WTC11 (cell line): ENCODE measurements around the gene SAAL1. TPM values are rescaled to one million over a fixed set of nuclear protein-coding genes. Genes with fewer than 3 reads are reported as not detected.
"Not testable (repeated sequence)": the region's sequence is repeated elsewhere in the genome, so short reads cannot be mapped to it uniquely, and the experiment has no call there.

Source experiments
- ATAC-seq: fragments of 200-7000 bp; cut with Tn5 transposase; 2 replicates; pipeline ENCODE4 v1.10.0; 2021; ENCODE audit warnings: mild to moderate bottlenecking, moderate library complexity
- CTCF ChIA-PET: fragments of 300-600 bp; sonication (Branson Sonifier 250); formaldehyde crosslinking; loops from one replicate; lab custom pipeline; 2021; ENCODE audit warnings: antibody characterized with exemption; lab: Charles Lee
- POLR2A ChIA-PET: fragments of 350-600 bp; sonication (Branson Sonifier 250); formaldehyde crosslinking; loops from one replicate; lab custom pipeline; 2021; ENCODE audit warnings: antibody characterized with exemption; lab: Charles Lee
- DNase-seq: peaks from one replicate; pipeline ENCODE4 v3.0.0; 2021; ENCODE audit warnings: low spot score
- H3K27ac Mint-ChIP-seq: 2 replicates; pipeline ENCODE4 v1.8.0; 2021; ENCODE audit warnings: mixed read lengths
- H3K27me3 Mint-ChIP-seq: 2 replicates; pipeline ENCODE4 v1.8.0; 2021; ENCODE audit warnings: low read depth, mild to moderate bottlenecking, moderate library complexity, mixed read lengths
- H3K36me3 Mint-ChIP-seq: 2 replicates; pipeline ENCODE4 v1.8.0; 2021; ENCODE audit warnings: mixed read lengths
- H3K4me1 Mint-ChIP-seq: 2 replicates; pipeline ENCODE4 v1.8.0; 2022; ENCODE audit warnings: mixed read lengths
- H3K4me3 Mint-ChIP-seq: 2 replicates; pipeline ENCODE4 v1.8.0; 2021; ENCODE audit warnings: mild to moderate bottlenecking, moderate library complexity, mixed read lengths
- H3K9me3 Mint-ChIP-seq: 2 replicates; pipeline ENCODE4 v1.8.0; 2021; ENCODE audit warnings: mixed read lengths
- FOXK1 ChIP-seq: sonication (generic); formaldehyde crosslinking; IDR thresholded peaks from 2 replicates; pipeline ENCODE4 v1.8.0; 2022; ENCODE audit warnings: mild to moderate bottlenecking, moderate library complexity, missing genetic modification reagents
- HMGA2 ChIP-seq: fragments of 250-450 bp; sonication (Bioruptor Pico); IDR thresholded peaks from 2 replicates; pipeline ENCODE4 v1.4.0; 2021; ENCODE audit warnings: mild to moderate bottlenecking, moderate library complexity
- MXD4 ChIP-seq: fragments of 250-450 bp; sonication (Bioruptor Pico); IDR thresholded peaks from 2 replicates; pipeline ENCODE4 v1.8.0; 2021; ENCODE audit warnings: mild to moderate bottlenecking, moderate library complexity, borderline replicate concordance
- SOX15 ChIP-seq: fragments of 250-450 bp; sonication (Bioruptor Pico); IDR thresholded peaks from 2 replicates; pipeline ENCODE4 v1.9.0; 2021; ENCODE audit warnings: mild to moderate bottlenecking
- SP1 ChIP-seq: sonication (generic); formaldehyde crosslinking; conservative IDR thresholded peaks from 2 replicates; pipeline ENCODE4 v1.8.1; 2022; ENCODE audit warnings: missing genetic modification reagents
- ZNF396 ChIP-seq: fragments of 250-450 bp; sonication (Bioruptor Pico); IDR thresholded peaks from 2 replicates; pipeline ENCODE4 v1.8.0; 2021; ENCODE audit warnings: mild to moderate bottlenecking, moderate library complexity, borderline replicate concordance
- total RNA-seq: library from RNA; stranded (reverse); gene quantifications from 3 replicates; pipeline ENCODE4 v1.2.3, GENCODE V29; 2021
- TF ChIP-seq, protein P1 (sequence below): sonication (generic); formaldehyde crosslinking; IDR thresholded peaks from 2 replicates; pipeline ENCODE4 v1.8.1; 2022; ENCODE audit warnings: low read depth, missing genetic modification reagents, borderline replicate concordance
- TF ChIP-seq, protein P2 (sequence below): sonication (generic); formaldehyde crosslinking; IDR thresholded peaks from 2 replicates; pipeline ENCODE4 v1.8.0; 2023; ENCODE audit warnings: missing genetic modification reagents
- TF ChIP-seq, protein P3 (sequence below): fragments of 250-450 bp; sonication (Bioruptor Pico); IDR thresholded peaks from 2 replicates; pipeline ENCODE4 v1.8.0; 2021; ENCODE audit warnings: mild to moderate bottlenecking
- TF ChIP-seq, protein P4 (sequence below): sonication (generic); formaldehyde crosslinking; IDR thresholded peaks from 2 replicates; pipeline ENCODE4 v1.8.1; 2022; ENCODE audit warnings: missing genetic modification reagents, borderline replicate concordance
- TF ChIP-seq, protein P5 (sequence below): fragments of 250-450 bp; sonication (Bioruptor Pico); IDR thresholded peaks from 2 replicates; pipeline ENCODE4 v1.9.0; 2021; ENCODE audit warnings: mild to moderate bottlenecking, borderline replicate concordance

The SAAL1 gene
- total RNA-seq, 1 experiment from 2014 or later, result 40.9 TPM

DNA sequence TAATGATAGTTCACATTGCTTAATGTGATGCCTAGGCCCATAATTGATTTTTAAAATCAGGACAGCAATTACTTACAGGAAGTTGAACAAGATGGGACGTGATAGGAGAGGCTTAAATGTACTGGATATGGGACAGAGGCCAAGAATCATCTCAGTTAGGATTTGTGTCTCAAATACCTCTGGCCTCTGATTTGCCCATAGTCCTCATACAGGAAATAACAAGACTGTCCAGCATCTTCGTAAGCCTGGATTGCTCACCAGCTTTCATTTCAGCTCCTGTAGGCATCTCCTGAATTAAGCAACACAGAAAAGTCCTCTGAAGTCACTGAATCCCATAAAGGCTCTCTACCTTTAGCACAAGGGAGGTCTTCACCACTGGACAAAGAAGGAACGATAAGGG is 26.5 kb upstream of the SAAL1 start, which contains the start of gene MRGPRX3:
Gene MRGPRX3 (plus strand): TSS at position 231 of the 400 bp plus-strand sequence. CDS start 4,632 bp downstream, outside the sequence.
- ChIA-PET POLR2A (no interaction called here), CTCF (interaction anchor here (0.7 to 0.8 kb wide), 2 partner anchors 17 to 71 kb away, joined by 3 to 4 read pairs; no protein-coding TSS in a partner anchor)
- peaks cover 16% of the 10 kb centered on the region for H3K4me1 Mint-ChIP-seq
- ATAC-seq (no peak), DNase-seq (no peak)
- peaks cover 10% of the 10 kb centered on the region for H3K27me3 Mint-ChIP-seq
- H3K27ac Mint-ChIP-seq, result no peak within 1 kb of the TSS
- peaks cover 15% of the 10 kb centered on the region for H3K36me3 Mint-ChIP-seq
- H3K9me3 Mint-ChIP-seq, result peaks cover 32% of the 10 kb centered on the region
- TF ChIP-seq FOXK1 (CRISPR knock-in tag), result no peak
- TF ChIP-seq, protein P1, sequence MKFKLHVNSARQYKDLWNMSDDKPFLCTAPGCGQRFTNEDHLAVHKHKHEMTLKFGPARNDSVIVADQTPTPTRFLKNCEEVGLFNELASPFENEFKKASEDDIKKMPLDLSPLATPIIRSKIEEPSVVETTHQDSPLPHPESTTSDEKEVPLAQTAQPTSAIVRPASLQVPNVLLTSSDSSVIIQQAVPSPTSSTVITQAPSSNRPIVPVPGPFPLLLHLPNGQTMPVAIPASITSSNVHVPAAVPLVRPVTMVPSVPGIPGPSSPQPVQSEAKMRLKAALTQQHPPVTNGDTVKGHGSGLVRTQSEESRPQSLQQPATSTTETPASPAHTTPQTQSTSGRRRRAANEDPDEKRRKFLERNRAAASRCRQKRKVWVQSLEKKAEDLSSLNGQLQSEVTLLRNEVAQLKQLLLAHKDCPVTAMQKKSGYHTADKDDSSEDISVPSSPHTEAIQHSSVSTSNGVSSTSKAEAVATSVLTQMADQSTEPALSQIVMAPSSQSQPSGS, result no peak
- TF ChIP-seq, protein P2, sequence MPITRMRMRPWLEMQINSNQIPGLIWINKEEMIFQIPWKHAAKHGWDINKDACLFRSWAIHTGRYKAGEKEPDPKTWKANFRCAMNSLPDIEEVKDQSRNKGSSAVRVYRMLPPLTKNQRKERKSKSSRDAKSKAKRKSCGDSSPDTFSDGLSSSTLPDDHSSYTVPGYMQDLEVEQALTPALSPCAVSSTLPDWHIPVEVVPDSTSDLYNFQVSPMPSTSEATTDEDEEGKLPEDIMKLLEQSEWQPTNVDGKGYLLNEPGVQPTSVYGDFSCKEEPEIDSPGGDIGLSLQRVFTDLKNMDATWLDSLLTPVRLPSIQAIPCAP, result no peak
- TF ChIP-seq, protein P3, sequence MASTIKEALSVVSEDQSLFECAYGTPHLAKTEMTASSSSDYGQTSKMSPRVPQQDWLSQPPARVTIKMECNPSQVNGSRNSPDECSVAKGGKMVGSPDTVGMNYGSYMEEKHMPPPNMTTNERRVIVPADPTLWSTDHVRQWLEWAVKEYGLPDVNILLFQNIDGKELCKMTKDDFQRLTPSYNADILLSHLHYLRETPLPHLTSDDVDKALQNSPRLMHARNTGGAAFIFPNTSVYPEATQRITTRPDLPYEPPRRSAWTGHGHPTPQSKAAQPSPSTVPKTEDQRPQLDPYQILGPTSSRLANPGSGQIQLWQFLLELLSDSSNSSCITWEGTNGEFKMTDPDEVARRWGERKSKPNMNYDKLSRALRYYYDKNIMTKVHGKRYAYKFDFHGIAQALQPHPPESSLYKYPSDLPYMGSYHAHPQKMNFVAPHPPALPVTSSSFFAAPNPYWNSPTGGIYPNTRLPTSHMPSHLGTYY, result no peak
- TF ChIP-seq, protein P4, sequence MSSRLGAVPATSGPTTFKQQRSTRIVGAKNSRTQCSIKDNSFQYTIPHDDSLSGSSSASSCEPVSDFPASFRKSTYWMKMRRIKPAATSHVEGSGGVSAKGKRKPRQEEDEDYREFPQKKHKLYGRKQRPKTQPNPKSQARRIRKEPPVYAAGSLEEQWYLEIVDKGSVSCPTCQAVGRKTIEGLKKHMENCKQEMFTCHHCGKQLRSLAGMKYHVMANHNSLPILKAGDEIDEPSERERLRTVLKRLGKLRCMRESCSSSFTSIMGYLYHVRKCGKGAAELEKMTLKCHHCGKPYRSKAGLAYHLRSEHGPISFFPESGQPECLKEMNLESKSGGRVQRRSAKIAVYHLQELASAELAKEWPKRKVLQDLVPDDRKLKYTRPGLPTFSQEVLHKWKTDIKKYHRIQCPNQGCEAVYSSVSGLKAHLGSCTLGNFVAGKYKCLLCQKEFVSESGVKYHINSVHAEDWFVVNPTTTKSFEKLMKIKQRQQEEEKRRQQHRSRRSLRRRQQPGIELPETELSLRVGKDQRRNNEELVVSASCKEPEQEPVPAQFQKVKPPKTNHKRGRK (CRISPR knock-in tag), result no peak
- no peak for TF ChIP-seq ZNF396 (CRISPR knock-in tag)
- TF ChIP-seq HMGA2 (CRISPR knock-in tag), result no peak
- no peak for TF ChIP-seq MXD4 (CRISPR knock-in tag)
- TF ChIP-seq SOX15 (CRISPR knock-in tag), result no peak
- no peak for TF ChIP-seq SP1 (CRISPR knock-in tag)
- TF ChIP-seq, protein P5, sequence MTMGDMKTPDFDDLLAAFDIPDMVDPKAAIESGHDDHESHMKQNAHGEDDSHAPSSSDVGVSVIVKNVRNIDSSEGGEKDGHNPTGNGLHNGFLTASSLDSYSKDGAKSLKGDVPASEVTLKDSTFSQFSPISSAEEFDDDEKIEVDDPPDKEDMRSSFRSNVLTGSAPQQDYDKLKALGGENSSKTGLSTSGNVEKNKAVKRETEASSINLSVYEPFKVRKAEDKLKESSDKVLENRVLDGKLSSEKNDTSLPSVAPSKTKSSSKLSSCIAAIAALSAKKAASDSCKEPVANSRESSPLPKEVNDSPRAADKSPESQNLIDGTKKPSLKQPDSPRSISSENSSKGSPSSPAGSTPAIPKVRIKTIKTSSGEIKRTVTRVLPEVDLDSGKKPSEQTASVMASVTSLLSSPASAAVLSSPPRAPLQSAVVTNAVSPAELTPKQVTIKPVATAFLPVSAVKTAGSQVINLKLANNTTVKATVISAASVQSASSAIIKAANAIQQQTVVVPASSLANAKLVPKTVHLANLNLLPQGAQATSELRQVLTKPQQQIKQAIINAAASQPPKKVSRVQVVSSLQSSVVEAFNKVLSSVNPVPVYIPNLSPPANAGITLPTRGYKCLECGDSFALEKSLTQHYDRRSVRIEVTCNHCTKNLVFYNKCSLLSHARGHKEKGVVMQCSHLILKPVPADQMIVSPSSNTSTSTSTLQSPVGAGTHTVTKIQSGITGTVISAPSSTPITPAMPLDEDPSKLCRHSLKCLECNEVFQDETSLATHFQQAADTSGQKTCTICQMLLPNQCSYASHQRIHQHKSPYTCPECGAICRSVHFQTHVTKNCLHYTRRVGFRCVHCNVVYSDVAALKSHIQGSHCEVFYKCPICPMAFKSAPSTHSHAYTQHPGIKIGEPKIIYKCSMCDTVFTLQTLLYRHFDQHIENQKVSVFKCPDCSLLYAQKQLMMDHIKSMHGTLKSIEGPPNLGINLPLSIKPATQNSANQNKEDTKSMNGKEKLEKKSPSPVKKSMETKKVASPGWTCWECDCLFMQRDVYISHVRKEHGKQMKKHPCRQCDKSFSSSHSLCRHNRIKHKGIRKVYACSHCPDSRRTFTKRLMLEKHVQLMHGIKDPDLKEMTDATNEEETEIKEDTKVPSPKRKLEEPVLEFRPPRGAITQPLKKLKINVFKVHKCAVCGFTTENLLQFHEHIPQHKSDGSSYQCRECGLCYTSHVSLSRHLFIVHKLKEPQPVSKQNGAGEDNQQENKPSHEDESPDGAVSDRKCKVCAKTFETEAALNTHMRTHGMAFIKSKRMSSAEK (CRISPR knock-in tag), result no peak
- TF ChIP-seq, all 79 proteins: peak for 0
- no peak within 1 kb of the TSS for H3K4me3 Mint-ChIP-seq

DNA sequence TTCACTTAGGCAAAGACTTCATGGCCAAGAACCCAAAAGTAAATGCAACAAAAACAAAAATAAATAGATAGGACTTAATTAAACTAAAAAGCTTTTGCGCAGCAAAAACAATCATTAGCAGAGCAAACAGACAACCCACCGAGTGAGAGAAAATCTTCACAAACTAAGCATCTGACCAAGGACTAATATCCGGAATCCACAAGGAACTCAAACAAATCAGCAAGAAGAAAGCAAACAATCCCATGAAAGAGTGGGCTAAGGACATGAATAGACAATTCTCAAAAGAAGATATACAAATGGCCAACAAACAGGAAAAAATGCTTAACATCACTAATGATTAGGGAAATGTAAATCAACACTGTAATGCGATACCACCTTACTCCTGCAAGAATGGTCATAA is 25.2 kb upstream of the SAAL1 start:
- Mint-ChIP-seq H3K36me3 (peaks cover 16% of the 10 kb centered on the region), H3K27me3 (peaks cover 19% of the 10 kb centered on the region), H3K4me1 (peaks cover 15% of the 10 kb centered on the region), H3K9me3 (peaks cover 31% of the 10 kb centered on the region)
- CTCF ChIA-PET, H3K4me3 Mint-ChIP-seq, ATAC-seq, H3K27ac Mint-ChIP-seq, DNase-seq, POLR2A ChIA-PET: not testable (repeated sequence)

DNA sequence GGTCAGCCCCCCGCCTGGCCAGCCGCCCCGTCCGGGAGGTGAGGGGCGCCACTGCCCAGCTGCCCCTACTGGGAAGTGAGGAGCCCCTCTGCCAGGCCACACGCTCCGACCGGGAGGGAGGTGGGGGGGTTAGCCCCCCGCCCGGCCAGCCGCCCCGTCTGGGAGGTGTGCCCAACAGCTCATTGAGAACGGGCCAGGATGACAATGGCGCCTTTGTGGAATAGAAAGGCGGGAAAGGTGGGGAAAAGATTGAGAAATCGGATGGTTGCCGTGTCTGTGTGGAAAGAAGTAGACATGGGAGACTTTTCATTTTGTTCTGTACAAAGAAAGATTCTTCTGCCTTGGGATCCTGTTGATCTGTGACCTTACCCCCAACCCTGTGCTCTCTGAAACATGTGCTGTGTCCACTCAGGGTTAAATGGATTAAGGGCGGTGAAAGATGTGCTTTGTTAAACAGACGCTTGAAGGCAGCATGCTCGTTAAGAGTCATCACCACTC is 15.5 kb upstream of the SAAL1 start:
- not testable (repeated sequence) for H3K4me3 Mint-ChIP-seq

More for the DNA sequence above, 15.5 kb upstream of the SAAL1 start:
- DNase-seq, H3K36me3 Mint-ChIP-seq, POLR2A ChIA-PET, H3K27ac Mint-ChIP-seq, ATAC-seq, H3K4me1 Mint-ChIP-seq, CTCF ChIA-PET: not testable (repeated sequence)
- peaks cover 17% of the 10 kb centered on the region for H3K9me3 Mint-ChIP-seq
- H3K27me3 Mint-ChIP-seq, result peaks cover 18% of the 10 kb centered on the region
